GM12878 (cell line): ENCODE results near the gene DIAPH2. TPM values are rescaled to one million over a fixed set of nuclear protein-coding genes. Genes with fewer than 3 reads are reported as not detected.

ENCODE experiments used
- ATAC-seq: fragments of 200-7000 bp; cut with Tn5 transposase; 3 replicates; pipeline ENCODE4 v1.9.1; 2020; ENCODE audit warnings: mild to moderate bottlenecking, moderate library complexity
- BruUV-seq: library from RNA; stranded (reverse); fragments of 400-500 nt; replicated peaks from 2 replicates; lab custom pipeline; 2021; lab: Mats Ljungman, UMichigan
- CTCF ChIA-PET: fragments of 300-600 bp; sonication (Branson Sonifier 250); formaldehyde crosslinking; extraction: SDS; loops from one replicate; lab custom pipeline; 2021; ENCODE audit warnings: inconsistent platforms; lab: Yijun Ruan, JAX
- POLR2A ChIA-PET: fragments of 350-600 bp; formaldehyde crosslinking; extraction: SDS; loops from one replicate; lab custom pipeline; 2021; ENCODE audit warnings: inconsistent platforms; lab: Charles Lee
- RAD21 ChIA-PET: fragments of 300-600 bp; sonication (Branson Sonifier 250); formaldehyde crosslinking; loops from one replicate; lab custom pipeline; 2023; ENCODE audit warnings: antibody characterized with exemption; ENCODE audit not compliant: unreplicated experiment; lab: Charles Lee
- SMC1A ChIA-PET: fragments of 300-600 bp; sonication (Branson Sonifier 250); formaldehyde crosslinking; loops from one replicate; lab custom pipeline; 2023; ENCODE audit not compliant: unreplicated experiment, uncharacterized antibody; lab: Charles Lee
- DNase-seq: peaks from one replicate; pipeline ENCODE4 v3.0.0-alpha.2; 2011; ENCODE audit warnings: low read depth, low spot score
- FAIRE-seq: peaks from 3 replicates; lab custom pipeline; 2011; peaks lifted over from hg19 to GRCh38; lab: Jason Lieb, UNC
- H2AFZ ChIP-seq: 2 replicates; pipeline ENCODE4 v1.6.0; 2011; ENCODE audit warnings: low read depth, low read length, control low read depth; ENCODE audit not compliant: control insufficient read depth
- H3K27ac ChIP-seq: 2 replicates; pipeline ENCODE4 v1.5.1; 2011; ENCODE audit warnings: control low read depth; ENCODE audit not compliant: control insufficient read depth, insufficient read depth
- H3K27me3 ChIP-seq, 2 experiments: replicated peaks in 1 of 2; 2 replicates each; pipeline versions ENCODE4 v1.6.0 to v1.6.1; 2011; ENCODE audit warnings: low read length in 1 of 2; ENCODE audit not compliant: control insufficient read depth in 2 of 2, insufficient read depth in 2 of 2
- H3K36me3 ChIP-seq, 2 experiments: 2 replicates each; pipeline ENCODE4 v1.5.1; 2011; ENCODE audit warnings: low read length in 1 of 2; ENCODE audit not compliant: control insufficient read depth in 2 of 2, insufficient read depth in 2 of 2
- H3K4me1 ChIP-seq: 2 replicates; pipeline ENCODE4 v1.6.1; 2011; ENCODE audit warnings: mild to moderate bottlenecking, low read length, moderate library complexity, mixed read lengths; ENCODE audit not compliant: control insufficient read depth, insufficient read depth
- H3K4me2 ChIP-seq: 2 replicates; pipeline ENCODE4 v1.6.0; 2011; ENCODE audit warnings: control low read depth; ENCODE audit not compliant: control insufficient read depth, insufficient read depth
- H3K4me3 ChIP-seq: fragments of 200-600 bp; sonication (generic); 2 replicates; pipeline ENCODE4 v1.5.1; 2016
- H3K79me2 ChIP-seq: 2 replicates; pipeline ENCODE4 v1.6.0; 2011; ENCODE audit warnings: low read length; ENCODE audit not compliant: control insufficient read depth, insufficient read depth
- H3K9ac ChIP-seq: 2 replicates; pipeline ENCODE4 v1.8.0; 2011; ENCODE audit warnings: low read length, control low read depth, mixed read lengths; ENCODE audit not compliant: control insufficient read depth, insufficient read depth
- H3K9me3 ChIP-seq: replicated peaks from 3 replicates; pipeline ENCODE4 v1.5.1; 2011; ENCODE audit warnings: mild to moderate bottlenecking, low read length; ENCODE audit not compliant: control insufficient read depth, insufficient read depth
- H4K20me1 ChIP-seq: 2 replicates; pipeline ENCODE4 v1.6.0; 2011; ENCODE audit not compliant: control insufficient read depth, insufficient read depth
- BRCA1 ChIP-seq: IDR thresholded peaks from 2 replicates; pipeline ENCODE4 v1.6.1; 2011; ENCODE audit warnings: low read depth, low read length, improper control_type of control experiment
- EZH2 ChIP-seq: IDR thresholded peaks from 2 replicates; pipeline ENCODE4 v1.6.1; 2012; ENCODE audit warnings: low read depth, mild to moderate bottlenecking, control low read depth, inconsistent platforms, low read length, borderline replicate concordance; ENCODE audit not compliant: control insufficient read depth
- HCFC1 ChIP-seq: fragments of 150-350 bp; IDR thresholded peaks from 2 replicates; pipeline ENCODE4 v1.6.1; 2014; ENCODE audit warnings: low read length
- KLF5 ChIP-seq: fragments of 450-650 bp; IDR thresholded peaks from 2 replicates; pipeline ENCODE4 v1.6.1; 2014; ENCODE audit warnings: mild to moderate bottlenecking; ENCODE audit not compliant: partially characterized antibody
- LARP7 ChIP-seq: fragments of 450-650 bp; IDR thresholded peaks from 2 replicates; pipeline ENCODE4 v1.6.1; 2017; ENCODE audit warnings: mild to moderate bottlenecking
- MEF2A ChIP-seq: IDR thresholded peaks from 2 replicates; pipeline ENCODE4 v1.6.1; 2011; ENCODE audit warnings: low read depth, mild to moderate bottlenecking, low read length, moderate library complexity; ENCODE audit not compliant: insufficient read depth
- NBN ChIP-seq: fragments of 450-650 bp; IDR thresholded peaks from 2 replicates; pipeline ENCODE4 v1.6.1; 2016
- NR2C2 ChIP-seq: IDR thresholded peaks from 2 replicates; pipeline ENCODE4 v1.6.1; 2011; ENCODE audit warnings: borderline replicate concordance, low read depth; ENCODE audit not compliant: control insufficient read depth, insufficient read length
- PAX5 ChIP-seq: IDR thresholded peaks from 2 replicates; pipeline ENCODE4 v1.6.1; 2011; ENCODE audit warnings: low read depth, low read length, borderline replicate concordance
- RELB ChIP-seq: fragments of 450-650 bp; IDR thresholded peaks from 2 replicates; pipeline ENCODE4 v1.6.1; 2017; ENCODE audit warnings: low read depth, mild to moderate bottlenecking, moderate library complexity
- STAT1 ChIP-seq: fragments of 450-650 bp; conservative IDR thresholded peaks from 2 replicates; pipeline ENCODE4 v1.6.1; 2014; ENCODE audit warnings: antibody characterized with exemption, mild to moderate bottlenecking
- in situ Hi-C: fragments of 300-500 bp; cut with MboI; formaldehyde crosslinking; loops from 9 replicates; pipeline ENCODE4 v1.14.3; 2018; ENCODE audit warnings: mixed read lengths
- intact Hi-C: fragments of 100-400 bp; cut with micrococcal nuclease; formaldehyde crosslinking; loops from one replicate; pipeline ENCODE4 v1.14.2; 2022; ENCODE audit not compliant: unreplicated experiment
- polyA plus RNA-seq, 11 experiments: library from polyadenylated mRNA; depleted of rRNA in 4 of 11; unstranded in 6 of 11; stranded (reverse) in 5 of 11; fragments of >200 nt; fragmentation: Nextera tagmentation in 4 of 11; fragmentation: Illumina TruSeq in 1 of 11; extraction: Ambion mirVana in 4 of 11; extraction: Trizol in 1 of 11; gene quantifications; 1 replicate in 1 of 11; 2 replicates in 10 of 11; pipeline versions ENCODE4 v1.2.1 to v1.2.3, GENCODE V29; 2011 to 2016; ENCODE audit warnings: inconsistent platforms in 2 of 11, missing spikeins in 2 of 11, low read depth in 1 of 11
- total RNA-seq, 4 experiments: library from RNA; depleted of rRNA in 3 of 4; stranded (reverse); fragments of >200 nt in 3 of 4; fragmentation: Illumina TruSeq in 1 of 4; extraction: Trizol in 1 of 4; gene quantifications; 2 replicates each; pipeline versions ENCODE4 v1.2.1 to v1.2.3, GENCODE V29; 2013 to 2021
- TF ChIP-seq, protein P1 (sequence below): IDR thresholded peaks from 2 replicates; pipeline ENCODE4 v1.6.1; 2012; ENCODE audit warnings: low read length, inconsistent platforms

Gene DIAPH2
- total and polyA plus RNA-seq, 10 of the 15 experiments (the other 5 are each of a cell fraction or from before 2014, with no cell fraction given), result 2.2 to 16.6 (median 8.8) TPM

DNA sequence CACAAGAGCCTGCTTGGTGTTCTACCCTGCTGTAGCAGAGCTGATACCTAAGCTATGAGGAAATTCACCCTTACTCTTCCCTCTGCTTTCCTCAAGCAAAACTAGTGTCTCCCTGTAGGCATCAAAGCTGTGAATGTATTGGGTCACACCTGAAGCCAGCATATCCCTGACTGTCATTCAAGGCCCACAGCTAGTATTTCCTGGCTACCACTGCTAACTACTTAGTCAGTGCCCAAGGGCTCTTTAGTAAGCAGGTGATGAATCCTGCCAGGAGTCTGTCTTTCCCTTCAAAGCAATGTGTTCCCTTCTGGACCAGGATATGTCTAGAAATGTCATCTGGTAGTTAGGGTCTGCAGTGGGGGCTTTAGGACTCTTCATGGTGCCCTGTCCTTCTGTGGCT is 324.7 kb downstream of the DIAPH2 start:
- POLR2A ChIA-PET, result no interaction called here
- TF ChIP-seq NBN (no peak), EZH2 (no peak), MEF2A (no peak), PAX5 (no peak), KLF5 (no peak), STAT1 (no peak), NR2C2 (no peak), HCFC1 (no peak), LARP7 (no peak), BRCA1 (no peak), RELB (no peak)
- TF ChIP-seq, protein P1, sequence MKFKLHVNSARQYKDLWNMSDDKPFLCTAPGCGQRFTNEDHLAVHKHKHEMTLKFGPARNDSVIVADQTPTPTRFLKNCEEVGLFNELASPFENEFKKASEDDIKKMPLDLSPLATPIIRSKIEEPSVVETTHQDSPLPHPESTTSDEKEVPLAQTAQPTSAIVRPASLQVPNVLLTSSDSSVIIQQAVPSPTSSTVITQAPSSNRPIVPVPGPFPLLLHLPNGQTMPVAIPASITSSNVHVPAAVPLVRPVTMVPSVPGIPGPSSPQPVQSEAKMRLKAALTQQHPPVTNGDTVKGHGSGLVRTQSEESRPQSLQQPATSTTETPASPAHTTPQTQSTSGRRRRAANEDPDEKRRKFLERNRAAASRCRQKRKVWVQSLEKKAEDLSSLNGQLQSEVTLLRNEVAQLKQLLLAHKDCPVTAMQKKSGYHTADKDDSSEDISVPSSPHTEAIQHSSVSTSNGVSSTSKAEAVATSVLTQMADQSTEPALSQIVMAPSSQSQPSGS, result no peak
- Histone ChIP-seq H3K4me3 (no peak overlapping the region), H3K9me3 (no peaks in the 10 kb centered on the region), H3K4me1 (no peaks in the 10 kb centered on the region), H3K9ac (no peak overlapping the region), H3K27me3 (no peaks in the 10 kb centered on the region), H3K36me3 (no peaks in the 10 kb centered on the region), H3K79me2 (no peaks in the 10 kb centered on the region), H3K4me2 (no peak overlapping the region), H3K27ac (no peak overlapping the region), H2AFZ (no peak overlapping the region), H4K20me1 (no peaks in the 10 kb centered on the region)
- CTCF ChIA-PET, result no interaction called here
- DNase-seq, result no peak
- intact Hi-C loops, result no loop called here
- FAIRE-seq, result no peak
- in situ Hi-C loops, result no loop called here
- RAD21 ChIA-PET, result no interaction called here
- no TSS peak for BruUV-seq
- SMC1A ChIA-PET, result no interaction called here
- no peak for ATAC-seq
